HG03354 (cell line): Measurements from ENCODE around the gene APBB2.

Source experiments
- ATAC-seq: cut with Tn5 transposase; IDR thresholded peaks from one replicate; pipeline ENCODE4 v1.9.1; 2021; ENCODE audit warnings: mild to moderate bottlenecking; ENCODE audit not compliant: unreplicated experiment, poor library complexity, severe bottlenecking

The APBB2 gene

DNA sequence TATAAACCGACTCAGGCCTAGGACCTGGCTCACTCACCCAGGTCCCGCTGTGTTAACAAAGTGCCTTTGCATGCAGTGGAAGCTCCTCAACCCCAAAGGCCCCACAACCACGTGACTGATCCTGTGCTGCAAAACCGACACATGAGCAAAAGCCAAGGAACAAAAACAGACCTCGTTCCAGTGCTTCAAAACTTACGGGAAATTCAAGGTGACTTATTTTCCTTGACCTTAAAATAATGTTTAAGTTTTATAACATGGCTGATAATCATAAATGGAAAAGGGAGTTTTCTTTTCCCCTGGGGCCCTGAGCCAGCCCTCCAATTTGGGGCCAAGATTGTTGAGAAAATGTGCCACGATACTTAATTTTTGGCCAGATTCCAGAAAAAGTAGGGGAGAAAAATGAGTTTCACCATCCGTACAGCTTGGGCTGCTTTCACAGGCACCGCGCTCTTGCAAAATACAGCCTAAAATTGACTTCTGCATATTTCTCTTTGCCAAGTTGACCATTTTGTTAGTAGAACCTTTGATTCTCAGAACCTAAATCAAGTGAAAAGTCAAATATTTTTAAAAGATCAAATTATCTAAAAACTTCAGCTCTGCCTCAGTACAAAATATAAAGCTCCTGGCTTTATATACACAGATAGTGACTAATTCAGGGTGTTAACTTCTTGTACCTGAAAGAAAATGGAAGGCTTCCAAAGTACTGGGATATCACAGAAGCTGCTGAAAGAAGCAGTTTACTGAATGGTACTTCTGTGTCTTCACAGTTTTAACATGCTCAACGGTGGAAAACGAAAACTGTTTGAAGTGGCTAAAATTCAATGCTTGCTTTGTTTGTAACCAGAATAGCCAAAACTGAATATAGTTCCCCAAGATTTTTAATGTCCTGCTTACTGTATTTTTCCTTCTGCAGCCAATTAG is 93.8 kb downstream of the APBB2 start:
- no peak for ATAC-seq

DNA sequence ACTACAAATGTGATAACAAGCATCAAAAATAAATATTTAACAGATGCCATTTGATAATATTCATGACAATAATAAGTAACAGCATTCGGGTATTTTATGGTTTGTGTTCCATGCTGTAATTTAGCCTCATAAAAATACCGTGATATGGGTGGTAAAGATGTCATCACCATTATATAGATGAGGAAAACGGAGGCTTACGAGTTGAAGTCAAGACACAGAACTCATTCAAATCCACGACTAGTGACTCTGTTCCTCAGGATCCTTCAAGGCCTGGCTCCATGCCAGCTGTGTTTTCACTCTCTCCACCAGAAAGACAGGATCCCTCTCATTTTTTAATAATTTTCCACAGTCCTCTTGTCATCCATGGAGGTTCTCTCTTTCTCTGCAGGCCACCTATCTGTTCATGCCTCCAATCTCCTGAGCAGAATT is 94.5 kb downstream of the APBB2 start:
- ATAC-seq = no peak

DNA sequence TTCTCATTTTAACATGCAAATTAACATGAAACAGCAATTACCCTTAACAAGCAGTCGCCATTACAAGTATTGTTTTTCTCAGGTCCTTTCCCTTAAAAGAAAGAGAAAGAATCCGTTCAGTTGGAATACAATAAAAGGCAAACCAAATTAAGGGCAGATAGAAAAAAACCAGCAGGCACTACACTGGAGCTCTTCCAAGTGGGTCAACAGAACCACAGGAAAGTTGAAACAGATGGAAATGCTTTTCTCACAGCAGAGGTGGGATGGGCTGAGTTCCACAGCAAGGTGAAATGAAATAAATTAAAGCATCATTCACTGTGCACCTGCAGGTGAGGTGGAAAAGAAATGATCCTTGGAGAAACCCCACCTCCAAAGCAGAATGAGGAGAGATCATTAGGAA is 102.6 kb downstream of the APBB2 start:
- no peak for ATAC-seq

DNA sequence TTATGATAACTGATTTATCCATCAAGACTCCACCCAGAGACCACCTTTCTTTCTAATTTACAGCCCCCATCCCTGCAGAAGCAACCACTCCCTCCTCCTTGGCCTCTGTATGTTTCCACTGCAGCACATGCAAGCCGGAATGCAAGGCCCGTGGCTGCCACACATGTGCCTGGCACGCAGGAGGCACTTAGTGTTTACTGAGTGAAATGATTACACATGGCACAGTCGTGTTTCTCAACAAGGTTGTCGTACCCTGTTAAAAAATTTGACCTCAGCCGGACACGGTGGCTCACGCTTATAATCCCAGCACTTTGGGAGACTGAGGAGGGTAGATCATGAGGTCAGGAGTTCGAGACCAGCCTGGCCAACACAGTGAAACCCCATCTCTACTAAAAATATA is 104.3 kb downstream of the APBB2 start:
- ATAC-seq = no peak

DNA sequence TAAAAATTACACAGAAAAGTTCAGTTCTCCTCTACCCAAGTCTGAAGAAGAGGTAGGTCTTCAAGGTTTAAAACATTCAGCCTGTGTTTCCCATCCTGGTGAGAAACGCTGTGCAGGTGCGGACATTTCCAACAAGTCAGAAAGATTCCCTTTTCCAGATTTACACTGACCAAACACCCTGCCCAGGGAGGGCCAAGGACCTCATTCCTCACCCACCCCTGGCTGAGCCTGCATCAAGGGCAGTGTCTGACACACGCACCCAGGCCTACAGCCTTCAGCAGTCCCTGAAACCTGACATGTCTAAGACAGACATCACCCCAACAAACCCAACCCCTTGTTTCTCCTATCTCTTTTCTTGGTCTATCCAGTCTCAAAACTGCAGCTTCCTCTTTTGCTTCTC is 105.9 kb downstream of the APBB2 start:
- ATAC-seq = no peak

DNA sequence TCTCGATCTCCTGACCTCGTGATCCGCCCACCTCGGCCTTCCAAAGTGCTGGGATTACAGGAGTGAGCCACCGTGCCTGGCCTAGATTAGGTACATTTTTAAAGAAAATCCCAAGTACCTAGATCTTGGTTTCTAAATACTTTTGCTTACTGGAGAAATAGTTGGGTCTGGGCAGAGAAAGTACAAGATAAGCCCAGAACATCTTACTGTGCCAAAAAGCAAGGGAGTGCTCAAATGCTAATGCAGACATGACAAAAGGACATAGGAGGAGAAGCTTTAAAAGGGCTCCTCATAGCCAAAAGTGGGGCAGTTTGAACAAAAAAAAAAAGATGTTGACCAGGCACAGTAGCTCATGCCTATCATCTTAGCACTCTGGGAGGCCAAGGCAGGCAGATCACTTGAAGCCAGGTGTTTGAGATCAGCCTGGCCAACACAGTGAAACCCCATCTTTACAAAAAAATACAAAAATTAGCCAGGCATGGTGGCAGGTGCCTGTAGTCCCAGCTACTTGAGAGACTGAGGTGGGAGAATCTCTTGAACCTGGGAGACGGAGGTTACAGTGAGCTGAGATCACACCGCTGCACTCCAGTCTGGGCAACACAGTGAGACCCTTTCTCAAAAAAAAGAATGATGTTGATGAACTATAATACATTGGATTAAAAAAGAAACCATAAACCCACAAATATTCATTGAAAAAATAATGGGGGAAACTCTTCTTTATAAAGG is 107.5 kb downstream of the APBB2 start:
- ATAC-seq = no peak

DNA sequence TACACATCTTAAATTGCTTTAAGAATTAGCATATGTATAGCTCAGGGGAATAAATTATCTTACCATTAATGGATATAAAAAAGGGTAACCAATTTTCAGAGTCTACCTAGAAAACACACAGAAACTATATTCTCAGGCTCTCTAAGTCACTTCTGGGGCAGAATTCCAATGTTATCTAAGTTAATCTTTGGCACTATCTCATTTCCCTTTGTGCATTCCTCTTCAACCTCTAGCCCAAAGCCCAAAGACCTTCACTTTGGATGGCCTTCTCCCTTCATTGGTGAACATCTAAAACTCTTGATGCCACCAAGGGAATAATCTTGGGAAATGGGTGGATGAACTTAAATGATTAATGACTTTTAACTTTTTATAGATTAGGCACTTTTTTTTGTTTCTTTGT is 108.3 kb downstream of the APBB2 start:
- no peak for ATAC-seq

DNA sequence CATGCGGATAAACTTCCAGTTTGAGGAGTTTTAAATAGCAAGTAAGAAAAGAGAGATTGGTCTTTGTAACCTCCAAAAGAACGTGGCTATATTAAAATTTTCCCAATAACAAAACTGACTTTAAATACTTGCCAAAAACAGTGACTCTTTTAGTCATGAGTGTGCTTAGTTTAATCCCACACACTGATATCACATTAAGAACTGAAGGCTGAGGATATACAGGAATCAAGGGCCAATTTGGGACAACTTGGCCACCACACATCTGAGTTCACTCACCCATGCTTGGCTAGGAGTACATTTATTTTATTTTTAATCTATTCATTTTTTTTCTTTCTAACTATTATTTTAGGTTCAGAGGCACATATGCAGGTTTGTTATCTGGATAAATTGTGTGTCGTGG is 110.2 kb downstream of the APBB2 start:
- no peak for ATAC-seq

DNA sequence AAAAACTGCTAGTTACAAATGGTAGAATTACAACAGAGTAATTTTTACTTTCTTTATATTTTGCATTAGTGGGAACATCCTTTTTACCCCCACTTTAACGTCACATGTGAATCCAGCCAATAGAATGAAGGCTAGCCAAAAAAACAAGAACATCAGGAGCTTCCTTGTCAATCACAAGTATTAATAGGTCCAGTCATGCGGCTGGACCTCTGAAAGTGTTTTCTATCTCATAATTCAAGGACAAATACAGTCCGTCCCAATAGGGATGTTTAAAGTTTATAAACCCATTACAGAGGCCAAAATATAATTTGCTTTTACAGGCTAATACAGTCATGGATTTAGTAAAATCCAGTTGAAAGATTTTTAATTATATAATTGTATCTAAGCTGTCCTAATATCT is 110.7 kb downstream of the APBB2 start:
- ATAC-seq = no peak

DNA sequence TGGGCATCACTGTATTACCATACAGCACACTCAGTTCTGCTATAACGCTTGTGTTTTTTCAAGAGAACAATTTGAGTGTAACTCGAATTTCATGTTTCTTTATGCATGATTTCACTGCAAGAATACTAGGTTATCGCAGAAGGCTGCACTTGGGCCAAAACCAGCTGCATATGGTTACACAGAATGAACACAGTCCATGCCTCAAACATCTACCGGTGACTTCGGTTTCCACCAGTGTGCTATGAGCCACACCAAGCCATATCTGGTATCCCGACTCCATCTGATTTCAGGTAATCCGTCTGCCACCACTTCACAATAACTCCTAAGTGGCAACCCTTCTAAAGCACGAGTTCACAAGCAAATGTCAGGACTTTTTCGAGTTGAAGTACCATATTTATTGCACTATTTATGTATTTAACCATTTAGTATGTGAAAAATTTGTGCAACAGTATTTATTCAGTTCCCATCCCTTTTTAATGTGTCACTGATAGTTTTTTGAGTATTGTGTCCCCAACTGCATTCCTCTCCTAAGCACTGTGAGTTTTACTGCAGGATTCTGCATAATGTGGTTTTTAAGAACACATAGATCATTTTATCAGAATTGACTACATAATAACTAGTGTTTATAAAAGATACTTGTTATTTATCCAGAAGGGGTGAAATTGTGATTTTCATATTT is 111.8 kb downstream of the APBB2 start:
- no peak for ATAC-seq

DNA sequence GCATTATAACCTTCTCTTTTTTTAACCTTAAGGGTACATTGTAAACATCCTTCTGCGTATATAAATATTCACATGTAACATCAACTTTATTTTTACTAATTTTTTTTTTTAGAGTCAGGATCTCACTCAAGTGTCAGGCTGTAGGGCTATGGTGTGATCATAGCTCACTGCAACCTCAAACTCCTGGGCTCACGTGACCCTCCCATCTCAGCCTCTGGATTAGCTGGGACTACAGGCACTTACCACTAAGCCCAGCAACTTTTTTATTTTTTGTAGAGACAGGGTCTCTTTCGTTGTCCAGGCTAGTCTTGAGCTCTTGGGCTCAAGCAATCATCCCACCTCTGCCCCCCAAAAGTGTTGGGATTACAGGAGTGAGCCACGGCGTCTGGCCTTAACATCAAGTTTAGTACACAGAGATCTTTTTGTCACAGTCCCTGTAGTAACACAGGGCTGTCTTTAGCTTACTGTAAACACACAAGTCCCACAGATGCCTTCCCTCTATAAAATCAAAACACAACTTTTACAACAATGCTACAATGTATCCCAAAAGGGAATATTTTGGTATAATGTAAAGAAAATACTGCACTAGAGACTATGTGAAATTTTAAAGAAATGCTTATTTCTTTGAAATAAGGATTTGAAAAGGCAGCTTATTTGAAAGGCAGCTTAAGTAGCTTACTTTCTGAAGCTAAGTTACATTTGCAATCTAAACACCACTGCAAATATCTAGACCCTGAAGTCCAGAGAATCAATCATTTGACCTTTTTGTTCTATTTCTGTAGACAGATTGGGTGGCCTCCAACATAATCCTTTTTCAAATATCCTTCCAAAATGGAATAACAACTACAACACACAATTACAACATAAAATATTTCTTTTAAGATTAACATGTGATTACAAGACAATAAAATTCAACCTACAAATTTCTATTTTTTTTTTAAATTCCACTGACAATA is 116.0 kb downstream of the APBB2 start:
- no peak for ATAC-seq

DNA sequence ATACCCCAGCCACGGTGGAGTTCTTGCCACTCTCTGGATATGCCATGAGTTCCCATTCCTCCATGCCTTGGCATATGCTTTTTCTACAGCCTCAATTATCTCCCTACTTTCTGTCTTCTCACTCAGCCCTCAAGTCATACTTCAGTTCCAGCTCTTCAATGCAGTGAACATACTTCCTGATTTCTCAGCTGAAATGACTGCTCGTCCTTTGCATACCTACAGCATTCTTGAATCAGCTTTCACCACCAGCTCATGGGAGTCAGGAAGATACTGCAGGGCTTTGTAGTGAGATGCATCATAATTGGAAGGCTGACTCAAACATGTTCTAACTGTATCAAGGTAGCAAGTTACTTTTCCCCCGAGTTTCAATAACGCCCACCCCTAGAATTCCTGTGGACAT is 118.4 kb downstream of the APBB2 start:
- no peak for ATAC-seq

DNA sequence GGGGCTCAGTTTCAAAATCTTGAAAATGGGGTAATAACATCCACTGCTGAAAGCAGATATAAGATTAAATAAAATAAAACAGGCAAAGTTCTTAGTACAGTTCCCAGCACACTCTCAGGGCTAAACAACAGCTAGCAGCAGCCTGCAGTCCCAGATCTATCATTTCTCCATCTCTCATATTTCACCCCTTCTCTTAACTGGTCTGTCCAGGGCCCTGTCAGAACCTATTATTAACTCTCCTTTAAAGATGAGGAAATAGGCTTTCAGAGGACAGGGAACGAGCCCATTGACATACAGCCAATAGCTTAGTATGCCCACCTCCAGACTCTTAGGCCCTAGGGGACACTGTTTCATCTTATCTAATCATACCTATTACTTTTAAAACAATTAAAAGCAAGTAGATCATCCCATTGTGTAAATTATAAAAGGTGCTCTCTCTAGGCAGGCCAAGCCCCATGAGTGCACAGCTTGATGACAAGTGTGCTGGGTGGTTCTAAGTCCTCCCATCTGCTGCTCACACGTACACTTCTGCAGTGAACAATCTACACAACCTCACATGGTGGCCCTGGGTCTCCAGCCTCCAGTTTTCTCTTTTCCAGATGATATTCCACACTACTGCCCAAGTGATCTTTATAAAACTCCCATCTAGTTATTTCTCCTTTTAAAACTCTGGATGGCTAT is 119.0 kb downstream of the APBB2 start:
- no peak for ATAC-seq

DNA sequence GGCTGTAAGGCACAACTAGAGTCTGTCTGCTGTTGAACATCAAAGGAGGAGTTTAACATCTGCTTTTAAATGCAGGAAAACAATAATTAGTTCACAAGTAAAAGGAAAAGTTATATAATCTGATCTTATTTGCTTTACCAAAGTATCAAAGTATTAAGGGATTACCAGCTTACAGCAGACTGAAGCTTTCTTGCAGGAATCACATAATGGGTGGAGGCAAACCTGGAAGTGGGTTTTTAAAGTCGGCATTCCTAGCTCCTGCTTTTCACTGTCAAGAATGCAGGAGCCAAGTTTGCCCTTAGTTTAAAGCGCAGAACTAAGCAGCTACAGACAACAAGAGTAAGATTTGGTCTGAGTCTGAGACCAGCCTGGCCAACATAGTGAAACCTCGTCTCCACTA is 122.2 kb downstream of the APBB2 start:
- ATAC-seq = no peak

DNA sequence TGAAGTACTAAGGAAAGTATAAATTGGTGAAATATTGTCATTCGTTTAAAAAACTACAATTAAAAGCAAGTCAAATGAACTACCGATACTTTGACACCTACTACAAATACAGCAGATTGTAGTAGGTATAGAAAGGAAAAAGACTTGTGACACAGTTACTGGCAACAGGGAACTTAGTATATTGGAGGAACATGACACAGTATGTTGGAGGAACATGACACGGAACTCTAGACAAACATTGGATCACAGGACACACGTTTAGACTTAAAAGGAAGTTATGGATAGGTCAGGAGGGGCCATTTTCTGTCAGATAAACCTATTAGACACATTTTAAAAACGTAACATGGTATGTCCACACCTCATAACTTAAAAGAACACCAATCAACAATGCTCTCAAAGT is 132.5 kb downstream of the APBB2 start:
- no peak for ATAC-seq

DNA sequence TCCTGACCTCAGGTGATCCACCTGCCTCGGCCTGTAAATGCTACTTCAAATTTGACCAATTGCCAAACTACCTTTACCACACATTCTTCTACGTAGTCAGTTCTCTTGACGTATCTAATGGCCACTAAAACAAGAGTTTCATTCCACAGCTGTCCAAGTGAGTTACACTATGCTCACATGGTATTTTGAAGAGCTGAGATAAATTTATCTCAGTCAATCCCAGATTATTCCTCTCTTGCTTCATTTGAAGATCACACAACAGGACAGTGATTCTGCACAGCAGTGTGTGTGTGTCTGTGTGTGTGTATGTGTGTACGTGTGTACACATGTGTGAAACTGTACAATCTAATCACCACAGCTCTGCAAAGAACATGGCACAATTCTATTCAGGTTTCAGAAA is 133.4 kb downstream of the APBB2 start:
- ATAC-seq = no peak

DNA sequence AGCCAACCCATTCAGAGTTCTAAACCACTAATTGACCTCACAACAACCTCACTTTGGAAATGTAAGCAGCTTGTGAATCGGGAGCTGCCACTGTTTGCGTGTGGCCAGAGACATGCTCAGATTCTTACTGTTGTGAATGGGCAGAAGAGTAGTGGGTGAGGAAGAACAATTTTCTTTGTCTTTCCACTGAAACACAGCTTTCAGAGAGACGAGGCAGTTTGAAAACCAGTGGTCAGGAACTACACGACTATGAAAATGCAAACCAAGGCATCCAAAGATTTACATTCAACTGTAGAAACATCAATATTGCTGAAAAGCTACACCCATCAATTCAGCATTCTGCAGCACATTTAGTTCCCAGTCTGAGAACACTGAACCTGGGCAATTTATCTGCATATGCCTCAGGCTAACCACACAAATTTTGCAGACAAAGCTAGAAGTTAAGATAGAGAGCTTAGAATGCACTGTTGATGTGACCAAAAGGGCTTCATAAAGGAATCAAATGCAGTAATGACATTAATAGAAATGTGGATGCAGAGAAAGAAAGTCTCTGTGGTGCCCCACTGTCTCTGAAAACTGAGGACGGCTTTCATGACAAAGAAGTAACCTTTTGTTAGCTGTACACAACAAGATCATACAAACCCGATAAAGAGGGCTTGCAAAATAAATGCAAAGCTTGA is 134.3 kb downstream of the APBB2 start:
- ATAC-seq = no peak

DNA sequence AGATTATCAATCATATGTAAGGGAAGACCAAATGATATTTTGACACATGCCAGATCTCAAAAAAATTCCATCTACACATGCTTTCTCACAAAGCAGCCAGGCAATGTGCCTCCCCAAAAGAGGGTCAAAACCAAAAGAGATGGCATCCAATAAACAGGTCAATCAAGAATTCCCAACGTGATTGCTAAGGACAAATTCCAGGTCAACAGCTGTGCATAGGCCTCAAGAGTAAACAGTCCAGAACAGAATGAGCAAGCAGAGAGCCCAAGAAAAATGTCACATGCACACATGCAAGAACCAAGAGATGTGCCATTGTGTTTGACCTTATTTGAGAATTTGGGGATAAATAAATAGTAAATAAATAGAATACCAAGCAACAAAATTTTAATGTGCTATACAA is 136.7 kb downstream of the APBB2 start:
- no peak for ATAC-seq
